HG02970 (cell line): Measurements from ENCODE around the gene COX10.
"Not testable (repeated sequence)": the region's sequence is repeated elsewhere in the genome, so short reads cannot be mapped to it uniquely, and the experiment has no call there.

Experiments
- ATAC-seq: cut with Tn5 transposase; IDR thresholded peaks from one replicate; pipeline ENCODE4 v1.9.1; 2021; ENCODE audit warnings: mild to moderate bottlenecking, moderate library complexity, moderate number of reproducible peaks; ENCODE audit not compliant: unreplicated experiment, low FRiP score

COX10 gene

DNA sequence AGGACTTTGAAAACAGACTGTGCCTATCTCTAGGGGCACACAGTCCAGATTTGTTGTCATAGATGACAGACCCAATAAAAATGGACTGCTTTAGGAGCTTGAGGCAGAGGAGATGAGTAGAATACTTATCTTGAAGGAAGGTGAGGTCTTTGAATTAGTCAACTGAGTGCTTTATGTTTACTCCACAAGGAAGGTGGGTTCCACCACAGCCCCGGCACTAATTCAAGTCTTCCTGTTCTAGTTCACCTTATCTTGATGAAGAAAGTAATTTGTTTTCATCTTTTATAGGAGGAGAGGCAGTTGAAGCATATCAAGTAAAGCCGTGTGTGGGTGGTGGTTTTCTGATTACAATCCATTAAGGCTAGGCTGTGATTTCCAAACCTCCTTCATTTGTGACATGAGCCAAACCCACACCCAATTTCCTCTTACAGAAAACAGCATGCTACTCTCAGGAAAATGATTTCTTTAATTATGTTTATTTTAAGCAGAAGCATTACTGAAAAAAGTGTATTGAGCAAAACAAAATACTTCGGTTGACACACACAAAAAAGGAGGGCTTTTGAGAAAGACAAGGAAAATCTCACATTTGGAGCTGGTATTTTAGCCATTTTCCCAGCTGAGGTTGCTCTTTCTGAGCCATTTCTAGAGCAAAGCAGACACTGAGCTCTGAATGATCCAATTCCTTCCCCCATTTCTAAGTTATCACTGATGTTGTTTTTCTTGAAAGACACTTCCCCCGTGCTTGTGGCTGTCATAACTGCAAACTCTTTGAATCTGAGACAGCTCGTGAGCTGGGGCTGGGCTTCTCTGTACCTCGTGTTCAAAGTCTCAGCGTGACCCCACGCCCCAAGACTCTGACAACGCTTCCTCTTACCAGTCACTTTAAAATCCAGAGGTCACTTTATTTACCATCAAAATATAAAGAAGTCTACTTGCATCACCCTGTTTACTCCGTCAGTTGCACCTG is 132.0 kb downstream of the COX10 start:
- ATAC-seq, result no peak

DNA sequence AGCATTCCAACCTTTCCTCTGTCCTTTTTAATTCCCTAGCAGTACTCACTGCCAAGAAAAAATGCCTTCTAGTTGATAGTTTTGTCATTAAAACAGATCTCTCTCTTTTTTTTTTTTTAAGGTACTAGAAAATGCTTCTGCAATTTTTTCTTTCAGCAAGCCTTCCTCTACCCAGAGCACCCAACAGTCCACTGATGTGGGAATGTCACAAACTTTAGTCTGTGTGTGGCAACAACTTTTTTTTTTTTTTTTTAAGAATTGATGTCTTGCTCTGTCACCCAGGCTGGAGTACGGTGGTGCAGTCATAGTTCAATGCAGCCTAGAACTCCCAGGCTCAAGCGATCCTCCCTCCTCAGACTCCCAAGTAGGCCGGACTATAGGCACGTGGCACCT is 132.7 kb downstream of the COX10 start:
- ATAC-seq, result no peak

DNA sequence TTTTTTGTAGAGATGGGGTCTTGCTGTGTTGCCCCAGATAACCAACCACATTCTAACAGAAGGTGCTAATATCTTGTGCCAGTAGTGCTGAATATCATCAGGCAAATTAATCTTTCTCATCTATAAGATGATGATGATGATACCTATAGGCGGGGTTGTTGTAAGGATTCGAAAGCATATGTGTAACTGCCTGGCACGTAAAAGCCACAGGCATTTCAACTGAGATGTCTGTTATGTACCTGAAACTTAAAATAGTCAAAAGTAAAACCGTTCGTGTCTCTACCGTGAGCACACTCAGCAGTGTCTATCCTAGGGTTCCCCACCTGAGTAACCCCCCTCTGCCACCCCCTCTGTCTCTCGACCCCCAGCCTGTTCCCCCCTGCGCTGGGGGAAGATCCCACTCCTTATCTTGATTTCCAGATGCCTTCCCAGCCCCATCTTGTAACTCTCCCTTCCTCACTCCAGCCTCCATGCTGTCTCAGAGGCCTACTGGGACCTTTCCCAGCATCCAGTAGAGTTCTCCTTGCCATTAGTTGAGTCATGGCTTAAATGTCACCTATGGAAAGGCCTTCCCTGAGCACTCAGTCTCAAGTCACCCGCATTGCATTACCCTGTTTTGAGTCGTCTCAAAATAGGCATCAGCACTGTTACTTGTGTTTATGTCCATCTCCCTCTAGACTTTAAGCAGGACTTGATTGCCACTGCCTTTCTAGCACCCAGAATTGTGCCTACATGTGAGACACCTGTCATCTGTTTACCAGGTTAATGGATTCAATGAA is 133.3 kb downstream of the COX10 start:
- no peak for ATAC-seq

DNA sequence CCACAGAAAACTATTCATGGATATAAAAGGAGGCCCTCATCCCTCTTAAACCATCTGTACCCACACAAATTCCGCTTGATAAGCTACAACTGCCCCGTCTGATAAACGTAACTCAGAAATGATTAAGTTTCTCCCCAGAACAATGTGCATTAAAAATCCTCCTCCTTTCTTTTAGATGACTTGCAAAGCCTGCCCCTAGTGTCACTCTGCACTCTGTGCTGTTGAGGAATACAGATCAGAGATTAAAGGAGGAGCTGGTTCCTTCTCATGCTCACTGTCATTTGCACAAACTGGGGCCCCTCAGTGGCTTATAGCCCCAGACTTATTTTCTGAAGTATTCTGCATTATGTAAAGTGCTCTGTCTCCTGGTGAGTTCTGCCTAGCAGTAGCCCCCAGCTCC is 134.1 kb downstream of the COX10 start:
- ATAC-seq, result no peak

GRCh38 chr17:14204084-14204483 is 134.8 kb downstream of the COX10 start:
- no peak for ATAC-seq

DNA sequence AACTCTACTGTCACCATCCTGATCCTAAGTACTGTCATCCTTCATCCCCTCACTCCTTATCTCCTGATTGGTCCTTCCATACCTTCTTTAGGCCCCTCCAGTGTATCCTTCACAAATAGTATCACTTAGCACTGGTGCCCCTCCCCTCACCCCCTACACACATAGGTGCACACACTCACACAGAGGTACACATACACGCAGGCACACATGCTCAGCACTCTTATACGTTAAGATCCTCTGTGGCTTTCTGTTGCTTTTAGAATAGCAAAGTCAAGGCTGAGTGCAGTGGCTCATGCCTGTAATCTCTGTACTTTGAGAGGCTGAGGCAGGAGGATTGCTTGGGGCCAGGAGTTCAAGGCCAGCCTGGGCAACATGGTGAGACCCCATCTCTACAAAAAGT is 135.2 kb downstream of the COX10 start:
- no peak for ATAC-seq

DNA sequence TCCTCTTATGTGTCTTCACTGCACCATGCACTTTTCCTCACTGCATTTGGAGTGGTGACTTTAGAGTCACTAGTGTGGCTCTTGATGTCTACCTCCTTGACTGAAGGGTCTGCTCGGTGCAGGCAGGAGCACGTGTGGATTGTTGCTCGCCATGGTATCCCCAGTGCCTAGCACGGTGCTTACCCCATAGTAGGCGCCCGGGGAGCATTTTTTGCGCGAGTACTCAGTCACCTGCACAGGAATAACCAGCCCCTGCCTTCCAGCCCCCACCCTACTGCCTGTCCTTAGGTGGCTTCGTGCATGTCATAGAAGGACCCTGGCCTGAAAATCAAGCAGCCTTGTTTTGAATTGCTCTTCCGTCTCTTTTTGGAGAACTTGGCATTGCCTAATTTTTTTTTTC is 136.1 kb downstream of the COX10 start:
- no peak for ATAC-seq

DNA sequence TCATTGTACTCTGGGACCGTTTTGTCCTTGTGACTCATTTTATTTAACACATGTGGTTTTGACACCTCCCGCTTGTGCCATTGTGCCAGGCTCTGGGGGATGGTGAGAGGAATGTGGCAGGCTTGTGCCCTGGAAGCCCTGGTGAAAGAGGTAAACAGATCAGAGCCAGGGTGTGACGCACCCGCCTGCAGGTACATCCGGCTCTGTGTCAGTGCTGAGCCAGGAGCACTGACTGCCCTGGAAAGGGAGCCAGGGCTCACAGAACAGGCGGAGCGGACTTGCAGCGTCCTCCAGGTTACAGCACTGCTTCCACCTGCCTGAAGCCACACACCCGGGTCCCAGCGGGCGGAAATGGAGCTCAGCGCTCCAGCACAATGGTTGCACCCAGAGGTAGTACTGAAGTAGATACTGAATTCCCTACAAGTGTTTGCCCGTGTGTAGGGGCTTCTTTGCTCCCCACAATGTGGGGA is 136.7 kb downstream of the COX10 start:
- no peak for ATAC-seq

DNA sequence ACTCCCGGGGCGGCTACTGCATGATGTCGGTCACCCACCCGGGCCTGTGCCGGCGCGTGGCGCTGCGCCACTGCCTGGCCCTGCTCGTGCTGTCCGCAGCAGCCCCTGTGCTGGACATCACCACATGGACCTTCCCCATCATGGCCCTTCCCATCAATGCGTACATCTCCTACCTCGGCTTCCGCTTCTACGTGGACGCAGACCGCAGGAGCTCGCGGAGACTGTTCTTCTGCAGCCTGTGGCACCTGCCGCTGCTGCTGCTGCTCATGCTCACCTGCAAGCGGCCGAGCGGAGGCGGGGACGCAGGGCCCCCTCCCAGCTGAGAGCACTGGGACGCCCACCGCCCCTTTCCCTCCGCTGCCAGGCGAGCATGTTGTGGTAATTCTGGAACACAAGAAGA is 137.6 kb downstream of the COX10 start:
- no peak for ATAC-seq

DNA sequence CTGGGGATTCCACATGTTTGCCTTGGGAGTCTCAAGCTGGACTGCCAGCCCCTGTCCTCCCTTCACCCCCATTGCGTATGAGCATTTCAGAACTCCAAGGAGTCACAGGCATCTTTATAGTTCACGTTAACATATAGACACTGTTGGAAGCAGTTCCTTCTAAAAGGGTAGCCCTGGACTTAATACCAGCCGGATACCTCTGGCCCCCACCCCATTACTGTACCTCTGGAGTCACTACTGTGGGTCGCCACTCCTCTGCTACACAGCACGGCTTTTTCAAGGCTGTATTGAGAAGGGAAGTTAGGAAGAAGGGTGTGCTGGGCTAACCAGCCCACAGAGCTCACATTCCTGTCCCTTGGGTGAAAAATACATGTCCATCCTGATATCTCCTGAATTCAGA is 138.5 kb downstream of the COX10 start:
- ATAC-seq, result no peak

- no peak for ATAC-seq
Observed at GRCh38 chr17:14209215-14209614, 139.9 kb downstream of the COX10 start.

- no peak for ATAC-seq
Observed at GRCh38 chr17:14211246-14211645, 141.9 kb downstream of the COX10 start.

DNA sequence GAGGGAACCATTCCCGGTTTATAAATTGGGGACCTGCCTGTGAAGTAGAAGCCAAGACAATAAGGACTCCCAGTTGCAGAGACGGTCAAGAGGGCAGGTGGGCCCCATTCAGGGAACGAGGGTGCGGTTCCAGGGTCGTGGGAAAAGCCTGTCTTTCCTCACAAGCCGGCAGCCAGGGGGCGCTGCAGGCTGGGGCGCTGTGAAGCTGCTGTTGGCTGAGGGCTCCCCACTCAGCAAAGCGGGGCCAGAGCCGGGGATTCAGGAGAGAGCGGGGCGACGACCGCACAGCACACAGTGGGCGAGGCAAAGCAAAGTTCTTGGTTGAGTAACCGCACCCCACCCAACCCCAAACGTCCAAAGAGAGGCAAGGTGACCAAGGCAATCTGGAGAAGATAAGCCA is 142.5 kb downstream of the COX10 start:
- ATAC-seq, result no peak

- no peak for ATAC-seq
Observed at GRCh38 chr17:14212401-14212800, 143.1 kb downstream of the COX10 start.

DNA sequence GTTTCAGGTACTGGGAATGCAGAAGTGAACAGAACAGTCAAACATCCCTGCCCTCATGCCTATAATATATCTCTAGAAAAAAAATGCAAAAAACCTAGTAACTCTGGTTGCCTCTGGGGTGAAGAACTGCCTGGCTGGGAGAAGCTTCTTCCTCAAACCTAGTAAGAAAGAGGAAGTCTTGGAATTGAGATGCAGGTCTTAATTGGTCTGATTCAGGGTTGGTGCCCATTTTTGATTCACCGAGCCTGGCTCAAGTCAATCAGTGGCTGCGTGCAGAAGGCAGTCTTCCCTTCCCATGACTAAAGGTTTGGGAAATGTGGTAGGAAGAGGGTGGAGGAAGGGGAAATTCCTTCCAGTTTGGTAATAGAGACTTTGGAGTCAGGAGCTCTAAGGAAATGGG is 145.0 kb downstream of the COX10 start:
- ATAC-seq, result no peak

DNA sequence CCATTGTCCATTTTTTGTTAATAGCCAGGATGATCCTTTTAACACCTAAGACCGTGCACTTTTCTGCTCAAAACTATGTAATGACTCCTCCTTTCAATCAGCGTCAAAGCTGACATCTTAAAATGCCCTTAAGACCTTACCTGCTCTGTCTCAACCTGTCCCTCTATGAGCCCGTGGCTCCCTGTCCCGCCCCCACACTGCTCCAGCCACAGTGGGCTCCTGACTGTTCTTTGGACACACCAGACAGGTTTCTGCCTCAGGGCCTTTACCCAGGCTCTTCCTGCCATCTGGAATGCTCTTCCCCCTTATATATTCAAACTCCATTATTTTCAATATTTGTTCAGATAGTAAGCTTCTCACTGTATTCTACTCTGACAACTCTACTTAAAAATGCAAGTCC is 153.3 kb downstream of the COX10 start:
- no peak for ATAC-seq

DNA sequence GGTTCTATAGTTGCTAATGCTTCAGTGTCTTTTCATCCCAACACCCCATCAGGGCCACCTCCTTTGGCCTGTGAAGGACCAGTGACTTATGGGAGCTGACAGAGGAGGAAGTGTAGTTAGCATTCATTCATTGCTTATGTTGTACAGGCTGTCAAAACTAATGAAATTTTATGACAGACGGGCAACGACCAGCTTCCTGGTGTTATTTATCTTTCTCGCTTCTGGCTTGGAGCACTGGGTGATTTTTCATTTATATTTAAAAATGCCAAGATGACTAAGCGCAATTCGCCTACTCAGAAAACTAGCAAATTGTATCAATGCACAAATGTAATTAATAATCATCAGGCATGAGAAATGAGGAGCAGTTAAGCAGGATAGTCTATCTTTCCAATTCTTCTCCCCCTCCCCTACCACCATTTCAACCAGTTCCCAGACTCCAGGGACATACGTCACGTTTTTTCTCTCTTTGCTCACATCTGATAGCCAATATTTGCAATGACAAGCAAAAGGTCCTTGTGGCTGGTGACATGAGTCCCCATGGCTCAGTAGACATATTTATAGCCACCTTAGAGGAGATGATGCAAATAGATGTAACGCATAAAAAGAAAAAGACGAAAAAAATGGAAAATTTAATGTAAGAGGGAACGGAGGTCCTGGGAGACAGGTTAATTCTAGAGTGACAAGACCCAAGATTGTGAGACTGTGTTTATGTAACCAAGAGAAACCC is 156.1 kb downstream of the COX10 start:
- ATAC-seq, result no peak

DNA sequence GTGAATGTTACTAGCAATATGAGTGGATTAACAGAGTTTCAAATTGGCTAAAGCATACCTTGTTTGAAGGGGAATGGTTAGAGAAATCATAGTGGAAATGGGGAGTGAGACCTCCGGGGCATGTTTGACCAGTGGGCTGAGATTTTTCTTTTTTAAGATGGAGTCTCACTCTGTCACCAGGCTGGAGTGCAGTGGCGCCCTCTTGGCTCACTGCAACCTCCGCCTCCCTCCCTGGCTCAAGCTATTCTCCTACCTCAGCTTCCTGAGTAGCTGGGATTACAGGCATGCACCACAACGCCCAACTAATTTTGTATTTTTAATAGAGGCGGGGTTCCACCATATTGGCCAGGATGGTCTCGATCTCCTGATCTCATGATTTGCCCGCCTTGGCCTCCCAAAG is 157.7 kb downstream of the COX10 start:
- ATAC-seq, result no peak

- ATAC-seq, result no peak
Observed at GRCh38 chr17:14228903-14229302, 159.6 kb downstream of the COX10 start.

- not testable (repeated sequence) for ATAC-seq
Observed at GRCh38 chr17:14231187-14231586, 161.9 kb downstream of the COX10 start.

GRCh38 chr17:14235047-14235446 is 165.7 kb downstream of the COX10 start:
- ATAC-seq, result not testable (repeated sequence)
